8988T (cell line): Measurements from ENCODE around the gene LXN.
A peak's percentile ranks its signal among the peaks of the same experiment; 100 is the strongest.
"Not testable (repeated sequence)": the region's sequence is repeated elsewhere in the genome, so short reads cannot be mapped to it uniquely, and the experiment has no call there.

ENCODE experiments used
- DNase-seq: peaks from one replicate; pipeline ENCODE4 v3.0.0; 2011

The LXN gene

DNA sequence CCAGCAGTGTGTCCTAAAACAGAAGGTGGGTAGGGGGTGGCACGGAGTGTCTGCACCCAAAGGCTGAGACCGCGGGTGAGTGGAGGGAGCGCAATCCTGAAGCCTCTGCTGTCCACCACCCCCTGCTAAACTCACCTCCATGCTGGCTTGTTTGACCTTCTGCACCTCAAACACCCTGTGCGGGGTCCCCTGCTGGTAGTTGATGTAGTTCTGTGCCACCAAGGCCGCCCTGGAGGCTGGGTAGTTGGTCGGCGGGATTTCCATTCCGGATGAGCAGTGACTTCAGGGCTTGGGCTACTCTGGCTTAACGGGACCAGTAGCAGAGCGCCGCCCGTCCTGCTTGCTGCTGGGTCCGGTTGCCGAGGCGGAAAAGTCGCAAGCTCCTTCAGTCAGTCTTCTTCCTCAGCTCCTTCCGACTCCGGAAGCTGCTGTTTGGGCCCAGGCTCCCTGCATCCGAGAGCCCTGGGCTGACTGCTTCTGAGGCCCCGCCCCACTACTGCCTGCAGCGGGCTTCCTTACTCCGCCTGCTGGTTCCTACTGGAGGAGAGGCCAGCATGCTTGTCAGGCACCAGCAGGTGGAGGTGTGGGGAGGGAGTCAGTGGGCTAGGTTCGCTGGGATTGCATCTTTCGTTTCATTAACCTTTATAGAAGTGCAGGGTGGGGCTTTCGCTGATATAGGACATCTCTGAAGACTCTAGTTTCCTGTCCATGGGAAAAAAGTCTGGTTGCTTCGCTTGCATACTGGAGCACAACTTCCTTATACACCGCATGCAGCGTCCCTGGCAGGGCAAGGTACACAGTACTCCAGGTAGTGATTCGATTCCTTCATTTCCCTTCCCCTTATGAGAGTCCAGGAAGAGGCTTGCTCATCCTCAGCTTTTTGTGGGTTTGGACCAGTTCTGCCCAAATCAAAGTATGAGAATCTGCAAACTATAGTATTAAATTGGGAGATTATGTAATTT, at the start of gene LXN:
Gene LXN, minus strand, starts transcription at position 434 of the 962 bp plus-strand sequence. Its CDS starts 170 bp downstream, at position 264.
- peak; percentile 76 for DNase-seq

- DNase-seq = no peak
These were observed 49.7 kb upstream of the LXN start for GRCh38 chr3:158722108-158722507.

GRCh38 chr3:158718490-158719170, 46.2 kb upstream of the LXN start:
- DNase-seq = no peak

- no peak for DNase-seq
These were observed 45.1 kb upstream of the LXN start for GRCh38 chr3:158717576-158717975.

- no peak for DNase-seq
These were observed 40.6 kb upstream of the LXN start for GRCh38 chr3:158713094-158713499.

- DNase-seq = no peak
These were observed 40.0 kb upstream of the LXN start for GRCh38 chr3:158712443-158712842.

DNA sequence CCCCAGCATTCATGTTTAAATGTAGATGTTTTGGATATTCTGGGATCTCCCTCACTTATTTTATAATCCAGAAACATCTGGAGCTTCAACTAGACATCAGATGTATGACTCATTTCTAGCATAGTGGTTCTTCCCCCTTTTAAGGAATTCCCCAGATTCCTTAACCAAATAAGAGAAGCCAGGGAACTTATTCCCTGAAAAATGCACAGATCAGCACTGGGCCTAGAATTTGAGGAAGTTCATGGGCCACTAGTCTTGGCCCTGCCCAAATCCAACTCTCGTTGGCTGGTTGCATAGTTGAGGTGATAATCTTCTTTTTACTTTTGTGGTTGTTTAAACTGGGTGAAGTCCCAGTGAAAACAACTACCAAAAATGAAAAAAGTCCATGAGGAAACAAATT, 39.4 kb upstream of the LXN start:
- DNase-seq = no peak

- DNase-seq = no peak
These were observed 38.2 kb upstream of the LXN start for GRCh38 chr3:158710601-158711000.

DNA sequence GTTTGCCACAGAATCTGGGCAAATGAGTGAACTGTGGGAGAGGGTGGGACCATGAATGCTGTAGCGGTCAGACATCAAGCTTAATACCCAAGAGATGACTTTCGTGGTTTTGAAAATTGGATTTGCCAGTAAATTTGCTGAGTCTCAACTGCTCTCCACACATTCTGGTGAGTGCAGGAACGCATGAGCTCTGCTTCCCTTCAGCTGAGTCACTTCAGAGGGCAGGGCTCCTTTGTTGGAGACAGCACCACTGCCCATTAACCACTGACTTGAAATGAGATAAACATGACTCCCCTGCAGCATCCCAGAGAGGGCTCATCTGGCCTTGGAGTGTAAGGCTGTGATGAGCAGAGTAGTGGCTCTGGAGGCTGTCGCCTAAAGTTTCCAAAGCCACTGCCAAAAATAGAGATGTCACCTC, 37.2 kb upstream of the LXN start:
- no peak for DNase-seq

- DNase-seq = no peak
These were observed 31.1 kb upstream of the LXN start for GRCh38 chr3:158703566-158703965.

- no peak for DNase-seq
These were observed 30.5 kb upstream of the LXN start for GRCh38 chr3:158702815-158703481.

DNA sequence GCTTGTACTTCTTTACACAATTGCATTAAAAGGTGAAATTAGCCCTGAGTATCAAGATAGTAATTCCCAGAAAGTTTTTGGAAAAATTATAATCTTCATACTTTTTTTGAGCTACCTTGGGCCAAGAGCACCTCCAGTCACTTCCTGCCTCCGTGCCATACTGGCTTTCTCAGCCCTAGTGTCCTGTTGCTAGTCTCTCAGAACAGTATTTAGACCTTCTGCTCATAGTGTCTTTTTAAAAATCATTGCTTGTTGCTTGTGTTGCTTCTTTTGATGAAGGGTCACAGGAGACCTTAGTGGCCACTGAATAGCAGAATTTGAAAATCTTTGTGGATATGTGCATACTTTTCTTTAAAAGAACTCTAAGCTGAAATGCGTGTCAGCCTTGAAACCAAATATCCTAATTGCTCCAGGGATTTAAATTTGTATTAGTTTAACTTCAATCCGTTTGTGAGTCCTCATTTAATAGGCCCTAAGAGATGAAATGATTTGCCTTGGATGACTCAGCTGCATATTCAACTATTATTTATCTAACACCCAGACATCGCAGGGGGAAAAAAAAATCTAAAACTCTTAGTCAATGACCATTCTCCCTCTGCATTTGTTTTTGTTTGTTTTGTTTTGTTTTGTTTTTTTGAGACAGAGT, 29.1 kb upstream of the LXN start:
- no peak for DNase-seq

GRCh38 chr3:158700559-158700958, 28.1 kb upstream of the LXN start:
- DNase-seq = no peak

DNA sequence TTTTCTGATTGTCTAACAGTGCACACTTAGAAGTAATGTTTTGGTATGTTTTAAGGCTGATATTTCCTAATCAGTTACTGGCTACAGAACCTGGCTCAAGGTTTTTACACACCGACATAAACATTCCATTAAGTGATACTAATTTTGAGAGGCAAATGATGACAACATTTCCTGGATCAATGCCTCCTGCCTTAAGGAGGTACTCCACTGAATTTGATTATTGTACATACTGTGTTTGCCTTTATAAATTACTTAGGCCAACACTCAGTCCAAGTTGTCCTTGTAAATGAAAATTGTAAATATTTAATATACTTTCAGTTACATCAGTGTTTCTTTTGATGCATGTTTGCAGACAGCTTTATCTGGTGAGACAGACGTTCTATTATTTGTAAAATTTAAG, 24.2 kb upstream of the LXN start:
- no peak for DNase-seq

DNA sequence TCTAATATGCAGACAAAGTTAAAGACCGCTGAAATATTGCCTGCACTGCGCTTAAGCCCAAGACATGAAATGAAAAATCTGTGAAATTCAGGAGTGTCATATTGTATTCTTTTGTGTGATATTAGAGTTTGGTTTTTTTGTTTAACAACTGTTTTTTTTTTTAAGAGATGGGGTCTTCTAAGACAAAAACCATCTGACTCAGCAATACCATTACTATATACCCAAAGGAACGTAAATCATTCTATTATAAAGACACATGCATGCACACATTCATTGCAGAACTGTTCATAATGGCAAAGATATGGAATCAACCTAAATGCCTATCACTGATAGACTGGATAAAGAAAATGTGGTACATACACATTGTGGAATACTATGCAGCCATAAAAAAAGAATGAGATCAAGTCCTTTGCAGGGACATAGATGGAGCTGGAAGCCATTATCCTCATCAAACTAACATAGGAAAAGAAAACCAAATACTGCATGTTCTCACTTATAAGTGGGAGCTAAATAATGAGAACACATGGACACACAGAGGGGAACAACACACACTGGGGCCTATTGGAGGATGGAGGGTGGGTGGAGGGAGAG, 21.5 kb upstream of the LXN start:
- DNase-seq = not testable (repeated sequence)

GRCh38 chr3:158685159-158685558, 12.7 kb upstream of the LXN start:
- DNase-seq = no peak

DNA sequence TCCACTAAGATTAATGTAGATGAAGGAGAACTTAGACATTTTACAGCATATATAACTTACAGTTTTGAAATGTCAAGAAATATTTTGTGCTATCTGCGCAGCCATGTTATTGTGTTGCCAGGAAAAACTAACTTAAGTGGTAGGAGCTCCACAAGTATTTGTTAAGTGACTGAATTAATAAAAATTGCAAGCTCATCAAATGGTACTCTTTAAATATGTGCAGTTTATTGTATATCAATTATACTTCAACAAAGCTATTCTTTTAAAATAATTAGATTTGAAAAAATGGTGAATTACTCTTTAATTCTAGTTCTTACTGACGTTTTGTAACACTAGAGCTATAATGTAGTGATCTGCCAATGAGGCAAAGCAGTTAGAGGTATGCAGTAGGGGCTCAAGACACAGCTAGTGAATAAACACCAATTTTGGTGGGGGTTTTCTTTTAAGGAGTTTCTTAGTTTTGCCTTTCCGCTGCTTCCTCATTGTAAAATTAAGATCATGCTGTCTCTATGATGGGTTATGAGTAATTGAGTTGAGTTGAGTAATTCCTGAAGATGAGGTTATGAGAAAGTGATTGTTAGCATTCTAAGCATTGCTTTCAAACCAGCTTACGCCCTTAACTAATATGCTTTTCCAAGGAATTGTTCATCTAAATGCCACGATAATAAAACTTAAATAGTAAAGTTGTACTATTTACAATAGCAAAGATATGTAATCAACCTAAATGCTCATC, 10.9 kb upstream of the LXN start:
- DNase-seq = no peak

GRCh38 chr3:158680861-158681260, 8.4 kb upstream of the LXN start:
- DNase-seq = no peak

- DNase-seq = no peak
These were observed 7.1 kb upstream of the LXN start for GRCh38 chr3:158679547-158680000.

GRCh38 chr3:158678687-158679086, 6.2 kb upstream of the LXN start:
- DNase-seq = no peak

- no peak for DNase-seq
These were observed 630 bp downstream of the LXN start for GRCh38 chr3:158671821-158672214.

- DNase-seq = no peak
These were observed 3.9 kb downstream of the LXN start for GRCh38 chr3:158668506-158668905.
